ENCODE measurements around the gene WNT5B. TPM values are rescaled to one million over a fixed set of nuclear protein-coding genes. Genes with fewer than 3 reads are reported as not detected.

The WNT5B gene
- total RNA-seq, 2 experiments from 2014 or later = not detected

- ATAC-seq = peak; percentile 55
- Mint-ChIP-seq H3K27me3 (peaks cover 7% of the 10 kb centered on the region), H3K9me3 (no peaks in the 10 kb centered on the region), H3K27ac (no peak overlapping the region), H3K4me3 (no peak overlapping the region), H3K4me1 (ENCODE audit: low read depth) (no peaks in the 10 kb centered on the region), H3K36me3 (ENCODE audit: low read depth) (no peaks in the 10 kb centered on the region)
- TF ChIP-seq CTCF (IDR thresholded peaks at IDR 0.05) = no peak
- POLR2A ChIA-PET = interaction anchor here (1.0 kb wide), 1 partner anchor 44 kb away, joined by 3 read pairs; the partner anchor contains the start of gene ADIPOR2
- intact Hi-C loops (cut with micrococcal nuclease) = no loop called here
- CTCF ChIA-PET = interaction anchor here (1.6 to 15.4 kb wide), 3 partner anchors 11 to 293 kb away, joined by 7 to 456 read pairs (median 27); no protein-coding TSS in a partner anchor
- DNase-seq = peak; percentile 21
Observed at GRCh38 chr12:1646569-1647284, 17.7 kb downstream of the WNT5B start.

- Mint-ChIP-seq H3K27me3 (peaks cover 8% of the 10 kb centered on the region), H3K9me3 (no peaks in the 10 kb centered on the region), H3K4me3 (no peak overlapping the region), H3K4me1 (ENCODE audit: low read depth) (no peaks in the 10 kb centered on the region), H3K27ac (no peak overlapping the region), H3K36me3 (ENCODE audit: low read depth) (no peaks in the 10 kb centered on the region)
- POLR2A ChIA-PET = interaction anchor here (1.0 kb wide), 1 partner anchor 44 kb away, joined by 3 read pairs; the partner anchor contains the start of gene ADIPOR2
- no peak for DNase-seq
- TF ChIP-seq CTCF (IDR thresholded peaks at IDR 0.05) = no peak
- intact Hi-C loops (cut with micrococcal nuclease) = no loop called here
- ATAC-seq = no peak
- CTCF ChIA-PET = interaction anchor here (0.7 to 15.4 kb wide), 4 partner anchors 12 to 292 kb away, joined by 3 to 456 read pairs (median 17); no protein-coding TSS in a partner anchor
Observed at GRCh38 chr12:1647285-1647669, 18.2 kb downstream of the WNT5B start.

- ChIA-PET CTCF (interaction anchor here (2.8 to 15.4 kb wide), 3 partner anchors 15 to 289 kb away, joined by 19 to 456 read pairs (median 27); no protein-coding TSS in a partner anchor), POLR2A (interaction anchor here (1.1 kb wide), 1 partner anchor 10 kb away, joined by 3 read pairs; no protein-coding TSS in a partner anchor)
- Mint-ChIP-seq H3K4me1 (ENCODE audit: low read depth) (no peaks in the 10 kb centered on the region), H3K27me3 (peaks cover 8% of the 10 kb centered on the region), H3K36me3 (ENCODE audit: low read depth) (no peaks in the 10 kb centered on the region), H3K27ac (no peak overlapping the region), H3K4me3 (no peak overlapping the region), H3K9me3 (no peaks in the 10 kb centered on the region)
- ATAC-seq (no peak), DNase-seq (no peak)
- no peak for TF ChIP-seq CTCF (IDR thresholded peaks at IDR 0.05)
- intact Hi-C loops (cut with micrococcal nuclease) = no loop called here
Observed at GRCh38 chr12:1650260-1650977, 21.4 kb downstream of the WNT5B start.

GRCh38 chr12:1650978-1651361, 21.9 kb downstream of the WNT5B start:
- H3K27me3 Mint-ChIP-seq = peaks cover 8% of the 10 kb centered on the region
- H3K36me3 Mint-ChIP-seq (ENCODE audit: low read depth) = no peaks in the 10 kb centered on the region
- ATAC-seq (no peak), DNase-seq (no peak)
- ChIA-PET POLR2A (interaction anchor here (1.1 kb wide), 1 partner anchor 9 kb away, joined by 3 read pairs; no protein-coding TSS in a partner anchor), CTCF (interaction anchor here (0.7 to 15.4 kb wide), 4 partner anchors 16 to 289 kb away, joined by 4 to 456 read pairs (median 23); no protein-coding TSS in a partner anchor)
- no peak for TF ChIP-seq CTCF (IDR thresholded peaks at IDR 0.05)
- intact Hi-C loops (cut with micrococcal nuclease) = no loop called here
- H3K9me3 Mint-ChIP-seq = no peaks in the 10 kb centered on the region
- no peaks in the 10 kb centered on the region for H3K4me1 Mint-ChIP-seq (ENCODE audit: low read depth)
- H3K4me3 Mint-ChIP-seq = no peak overlapping the region
- no peak overlapping the region for H3K27ac Mint-ChIP-seq

Data from activated CD8-positive, alpha-beta T cell treated with anti-CD3 and anti-CD28 coated beads for 36 hours (primary cell).